ENCODE data around the gene GTF2H3.

Gene GTF2H3

DNA sequence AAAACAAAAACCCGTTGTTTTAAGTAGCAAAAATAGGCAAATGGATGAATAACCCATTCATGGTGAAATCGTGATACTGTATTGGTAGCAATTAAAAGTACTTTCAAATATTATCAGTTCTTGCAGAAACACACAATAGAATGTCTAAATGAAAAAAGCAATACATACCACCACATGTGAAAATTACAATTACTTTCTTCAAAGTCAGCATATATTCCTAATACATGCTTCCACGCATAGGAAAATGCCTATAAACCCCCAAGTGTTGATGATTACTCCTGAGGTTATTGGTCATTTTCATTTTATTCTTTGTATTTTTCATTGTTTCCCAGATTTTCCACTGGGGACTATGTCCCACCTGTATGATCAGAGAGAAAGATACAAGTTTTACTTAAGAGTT, 16.5 kb upstream of the GTF2H3 start:
- TF ChIP-seq EP300 (IDR thresholded peaks at IDR 0.05; ENCODE audit: borderline replicate concordance) = no peak
- no peak for TF ChIP-seq ZBTB7A (IDR thresholded peaks at IDR 0.05; ENCODE audit: low read depth)
- TF ChIP-seq TCF12 (IDR thresholded peaks at IDR 0.05; ENCODE audit: low read depth) = no peak
- TF ChIP-seq, protein P1, sequence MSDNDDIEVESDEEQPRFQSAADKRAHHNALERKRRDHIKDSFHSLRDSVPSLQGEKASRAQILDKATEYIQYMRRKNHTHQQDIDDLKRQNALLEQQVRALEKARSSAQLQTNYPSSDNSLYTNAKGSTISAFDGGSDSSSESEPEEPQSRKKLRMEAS (IDR thresholded peaks at IDR 0.05) = no peak
- TF ChIP-seq EGR1 (IDR thresholded peaks at IDR 0.05) = no peak
- TF ChIP-seq, protein P2, sequence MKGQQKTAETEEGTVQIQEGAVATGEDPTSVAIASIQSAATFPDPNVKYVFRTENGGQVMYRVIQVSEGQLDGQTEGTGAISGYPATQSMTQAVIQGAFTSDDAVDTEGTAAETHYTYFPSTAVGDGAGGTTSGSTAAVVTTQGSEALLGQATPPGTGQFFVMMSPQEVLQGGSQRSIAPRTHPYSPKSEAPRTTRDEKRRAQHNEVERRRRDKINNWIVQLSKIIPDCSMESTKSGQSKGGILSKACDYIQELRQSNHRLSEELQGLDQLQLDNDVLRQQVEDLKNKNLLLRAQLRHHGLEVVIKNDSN (IDR thresholded peaks at IDR 0.05) = no peak
- no peak for TF ChIP-seq CEBPB (IDR thresholded peaks at IDR 0.05)
- TF ChIP-seq, protein P3, sequence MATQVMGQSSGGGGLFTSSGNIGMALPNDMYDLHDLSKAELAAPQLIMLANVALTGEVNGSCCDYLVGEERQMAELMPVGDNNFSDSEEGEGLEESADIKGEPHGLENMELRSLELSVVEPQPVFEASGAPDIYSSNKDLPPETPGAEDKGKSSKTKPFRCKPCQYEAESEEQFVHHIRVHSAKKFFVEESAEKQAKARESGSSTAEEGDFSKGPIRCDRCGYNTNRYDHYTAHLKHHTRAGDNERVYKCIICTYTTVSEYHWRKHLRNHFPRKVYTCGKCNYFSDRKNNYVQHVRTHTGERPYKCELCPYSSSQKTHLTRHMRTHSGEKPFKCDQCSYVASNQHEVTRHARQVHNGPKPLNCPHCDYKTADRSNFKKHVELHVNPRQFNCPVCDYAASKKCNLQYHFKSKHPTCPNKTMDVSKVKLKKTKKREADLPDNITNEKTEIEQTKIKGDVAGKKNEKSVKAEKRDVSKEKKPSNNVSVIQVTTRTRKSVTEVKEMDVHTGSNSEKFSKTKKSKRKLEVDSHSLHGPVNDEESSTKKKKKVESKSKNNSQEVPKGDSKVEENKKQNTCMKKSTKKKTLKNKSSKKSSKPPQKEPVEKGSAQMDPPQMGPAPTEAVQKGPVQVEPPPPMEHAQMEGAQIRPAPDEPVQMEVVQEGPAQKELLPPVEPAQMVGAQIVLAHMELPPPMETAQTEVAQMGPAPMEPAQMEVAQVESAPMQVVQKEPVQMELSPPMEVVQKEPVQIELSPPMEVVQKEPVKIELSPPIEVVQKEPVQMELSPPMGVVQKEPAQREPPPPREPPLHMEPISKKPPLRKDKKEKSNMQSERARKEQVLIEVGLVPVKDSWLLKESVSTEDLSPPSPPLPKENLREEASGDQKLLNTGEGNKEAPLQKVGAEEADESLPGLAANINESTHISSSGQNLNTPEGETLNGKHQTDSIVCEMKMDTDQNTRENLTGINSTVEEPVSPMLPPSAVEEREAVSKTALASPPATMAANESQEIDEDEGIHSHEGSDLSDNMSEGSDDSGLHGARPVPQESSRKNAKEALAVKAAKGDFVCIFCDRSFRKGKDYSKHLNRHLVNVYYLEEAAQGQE (IDR thresholded peaks at IDR 0.05; ENCODE audit: low read depth) = no peak
- TF ChIP-seq YY1 (IDR thresholded peaks at IDR 0.05; ENCODE audit: low read depth) = no peak
- TF ChIP-seq FOXM1 (IDR thresholded peaks at IDR 0.05; ENCODE audit: borderline replicate concordance, low read depth) = no peak
- TF ChIP-seq CREB1 (IDR thresholded peaks at IDR 0.05; ENCODE audit: low read depth) = no peak
- TF ChIP-seq RAD21 (IDR thresholded peaks at IDR 0.05; ENCODE audit: low read depth) = no peak

DNA sequence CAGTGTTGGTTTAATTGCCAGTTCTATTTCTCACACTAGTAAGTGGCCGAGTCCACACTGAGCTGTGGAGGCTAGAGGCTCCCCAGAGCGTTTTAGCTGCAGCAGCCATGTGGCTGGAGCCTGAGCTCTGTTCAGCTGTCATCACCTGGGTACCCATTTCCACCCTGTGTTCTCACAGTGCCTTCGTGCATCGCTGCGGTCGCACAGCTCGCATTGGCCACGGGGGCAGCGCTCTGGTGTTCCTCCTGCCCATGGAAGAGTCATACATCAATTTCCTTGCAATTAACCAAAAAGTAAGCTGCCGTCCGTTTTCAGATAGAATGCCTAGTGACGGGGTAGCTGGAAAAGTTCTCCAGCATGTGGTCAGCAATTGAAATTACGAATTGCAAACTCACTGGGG, 16.0 kb upstream of the GTF2H3 start:
- no peak for TF ChIP-seq YY1 (IDR thresholded peaks at IDR 0.05; ENCODE audit: low read depth)
- TF ChIP-seq ZBTB7A (IDR thresholded peaks at IDR 0.05; ENCODE audit: low read depth) = no peak
- TF ChIP-seq EGR1 (IDR thresholded peaks at IDR 0.05) = no peak
- TF ChIP-seq FOXM1 (IDR thresholded peaks at IDR 0.05; ENCODE audit: borderline replicate concordance, low read depth) = no peak
- no peak for TF ChIP-seq EP300 (IDR thresholded peaks at IDR 0.05; ENCODE audit: borderline replicate concordance)
- TF ChIP-seq NFIC (IDR thresholded peaks at IDR 0.05) = no peak
- no peak for TF ChIP-seq TEAD4 (IDR thresholded peaks at IDR 0.05)
- TF ChIP-seq CREB1 (IDR thresholded peaks at IDR 0.05; ENCODE audit: low read depth) = no peak
- TF ChIP-seq, protein P3 (IDR thresholded peaks at IDR 0.05; ENCODE audit: low read depth) = no peak
- TF ChIP-seq RAD21 (IDR thresholded peaks at IDR 0.05; ENCODE audit: low read depth) = no peak
- no peak for TF ChIP-seq CEBPB (IDR thresholded peaks at IDR 0.05)
- TF ChIP-seq TCF12 (IDR thresholded peaks at IDR 0.05; ENCODE audit: low read depth) = no peak
- TF ChIP-seq, protein P2 (IDR thresholded peaks at IDR 0.05) = no peak
- TF ChIP-seq, protein P1 (IDR thresholded peaks at IDR 0.05) = no peak
- no peak for TF ChIP-seq TAF1 (IDR thresholded peaks at IDR 0.05; ENCODE audit: low read depth)

DNA sequence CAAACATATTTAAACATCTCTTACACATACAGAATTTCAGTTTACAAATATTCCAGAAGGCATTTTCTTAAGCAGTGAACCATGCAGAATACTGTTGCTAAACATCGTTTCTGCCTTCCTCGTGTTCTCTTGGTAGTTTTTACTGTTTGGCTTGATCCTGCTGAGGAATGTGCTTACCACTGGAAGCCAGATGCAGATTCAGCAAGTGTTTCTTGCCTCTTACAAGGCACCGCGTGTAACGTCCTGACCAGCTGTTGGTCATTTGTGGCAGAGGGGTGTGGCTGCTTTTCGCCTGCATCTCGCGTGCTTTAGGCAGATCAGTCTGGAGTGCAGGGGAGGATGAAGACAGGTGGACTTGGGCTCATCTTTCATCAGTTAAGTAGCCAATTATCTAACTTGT, 12.5 kb upstream of the GTF2H3 start:
- TF ChIP-seq, protein P1 (IDR thresholded peaks at IDR 0.05) = no peak
- no peak for TF ChIP-seq TAF1 (IDR thresholded peaks at IDR 0.05; ENCODE audit: low read depth)
- no peak for TF ChIP-seq CREB1 (IDR thresholded peaks at IDR 0.05; ENCODE audit: low read depth)
- TF ChIP-seq YY1 (IDR thresholded peaks at IDR 0.05; ENCODE audit: low read depth) = no peak
- TF ChIP-seq EGR1 (IDR thresholded peaks at IDR 0.05) = no peak
- no peak for TF ChIP-seq CEBPB (IDR thresholded peaks at IDR 0.05)
- TF ChIP-seq, protein P3 (IDR thresholded peaks at IDR 0.05; ENCODE audit: low read depth) = no peak

DNA sequence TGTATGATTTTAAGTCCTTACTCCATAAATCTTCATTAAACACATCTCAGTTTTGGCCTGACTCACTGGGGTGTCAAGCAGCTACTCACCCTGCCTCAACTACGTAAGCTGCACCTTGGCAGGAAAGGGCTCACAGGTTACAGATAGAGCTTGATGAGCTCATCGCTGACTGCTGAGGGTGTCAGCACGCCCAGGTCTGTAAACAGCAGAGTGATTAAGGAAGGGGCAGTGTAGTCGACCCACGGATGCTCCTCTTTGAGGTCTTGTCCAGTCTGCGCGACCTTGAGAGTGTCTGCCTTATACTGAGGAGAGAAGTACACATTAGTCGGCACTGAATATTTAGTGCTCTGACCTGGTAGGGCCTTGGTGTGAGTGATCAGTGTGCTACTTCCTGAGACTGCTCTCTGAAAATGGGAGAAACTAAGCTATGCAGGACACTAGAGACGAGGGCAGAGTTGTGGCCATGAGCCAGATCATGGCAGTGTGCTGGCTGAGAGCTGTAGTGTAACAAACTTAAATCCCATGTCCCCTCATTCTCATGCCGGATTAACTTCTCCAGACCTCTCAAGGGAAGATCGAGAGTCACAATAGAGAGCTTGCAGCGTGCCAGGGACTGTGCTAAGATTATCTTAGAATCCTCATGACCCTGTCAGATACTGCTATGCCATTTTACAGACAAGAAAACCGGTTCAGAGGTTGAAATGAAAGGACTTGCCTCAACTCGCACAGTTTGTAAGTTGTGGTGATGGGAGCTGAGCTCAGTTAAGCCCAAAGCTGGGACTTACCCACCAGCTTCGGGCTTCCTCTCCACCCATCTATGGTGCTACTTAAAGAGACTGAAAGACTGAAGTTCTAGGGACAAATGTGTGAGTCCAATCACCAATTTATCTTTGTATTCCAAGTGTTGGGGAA, 11.8 kb upstream of the GTF2H3 start:
- TF ChIP-seq, protein P3 (IDR thresholded peaks at IDR 0.05; ENCODE audit: low read depth) = no peak
- TF ChIP-seq EGR1 (IDR thresholded peaks at IDR 0.05) (no peak), TCF12 (IDR thresholded peaks at IDR 0.05; ENCODE audit: low read depth) (no peak), FOXM1 (IDR thresholded peaks at IDR 0.05; ENCODE audit: borderline replicate concordance, low read depth) (no peak), ZBTB7A (IDR thresholded peaks at IDR 0.05; ENCODE audit: low read depth) (no peak), TEAD4 (IDR thresholded peaks at IDR 0.05) (no peak)
